ENCODE measurements around the gene NFKBIA.

NFKBIA gene

GRCh38 chr14:35387713-35388579 is 16.6 kb downstream of the NFKBIA start:
- Histone ChIP-seq H3K36me3 (ENCODE audit: insufficient read depth, low read length) (no peaks in the 10 kb centered on the region), H3K9ac (ENCODE audit: low read depth, low read length) (no peak overlapping the region), H3K4me1 (ENCODE audit: insufficient read depth, low read length) (no peaks in the 10 kb centered on the region), H3K27me3 (ENCODE audit: insufficient read depth, low read length, poor library complexity) (no peaks in the 10 kb centered on the region), H3K79me2 (ENCODE audit: insufficient read depth, low read length) (no peaks in the 10 kb centered on the region), H4K20me1 (ENCODE audit: insufficient read depth, low read length) (no peaks in the 10 kb centered on the region), H3K4me2 (ENCODE audit: insufficient read depth, low read length) (no peak overlapping the region), H3K27ac (ENCODE audit: low read length) (no peak overlapping the region), H3K9me3 (ENCODE audit: insufficient read depth, low read length, severe bottlenecking) (no peaks in the 10 kb centered on the region), H2AFZ (ENCODE audit: low read depth, low read length) (no peak overlapping the region), H3K4me3 (ENCODE audit: low read depth in 1 of 2, low read length in 2 of 2) (no peak overlapping the region)
- no peak for ATAC-seq (ENCODE audit: insufficient read depth, low read depth)
- no peak for DNase-seq
- TF ChIP-seq EZH2 (IDR thresholded peaks at IDR 0.05; ENCODE audit: borderline replicate concordance, low read depth, low read length, severe bottlenecking) (no peak), CTCF (IDR thresholded peaks at IDR 0.05; ENCODE audit: borderline replicate concordance, extremely low read depth, low read length, poor library complexity, severe bottlenecking) (no peak)

- no peak overlapping the region for H3K9ac ChIP-seq (ENCODE audit: low read depth, low read length)
- ATAC-seq (ENCODE audit: insufficient read depth, low read depth) = no peak
Observed at GRCh38 chr14:35387219-35387618, 17.3 kb downstream of the NFKBIA start.

GRCh38 chr14:35386673-35387125 is 17.9 kb downstream of the NFKBIA start:
- ATAC-seq (ENCODE audit: insufficient read depth, low read depth) (no peak), DNase-seq (no peak)
- H3K9ac ChIP-seq (ENCODE audit: low read depth, low read length) = no peak overlapping the region
- H2AFZ ChIP-seq (ENCODE audit: low read depth, low read length) = no peak overlapping the region
- H3K27me3 ChIP-seq (ENCODE audit: insufficient read depth, low read length, poor library complexity) = no peaks in the 10 kb centered on the region
- TF ChIP-seq CTCF (IDR thresholded peaks at IDR 0.05; ENCODE audit: borderline replicate concordance, extremely low read depth, low read length, poor library complexity, severe bottlenecking) (no peak), EZH2 (IDR thresholded peaks at IDR 0.05; ENCODE audit: borderline replicate concordance, low read depth, low read length, severe bottlenecking) (no peak)
- H3K27ac ChIP-seq (ENCODE audit: low read length) = no peak overlapping the region
- no peaks in the 10 kb centered on the region for H3K36me3 ChIP-seq (ENCODE audit: insufficient read depth, low read length)
- no peak overlapping the region for H3K4me2 ChIP-seq (ENCODE audit: insufficient read depth, low read length)
- H3K79me2 ChIP-seq (ENCODE audit: insufficient read depth, low read length) = no peaks in the 10 kb centered on the region
- no peaks in the 10 kb centered on the region for H3K4me1 ChIP-seq (ENCODE audit: insufficient read depth, low read length)
- no peaks in the 10 kb centered on the region for H4K20me1 ChIP-seq (ENCODE audit: insufficient read depth, low read length)
- no peaks in the 10 kb centered on the region for H3K9me3 ChIP-seq (ENCODE audit: insufficient read depth, low read length, severe bottlenecking)
- H3K4me3 ChIP-seq (ENCODE audit: low read depth in 1 of 2, low read length in 2 of 2) = no peak overlapping the region

More at GRCh38 chr14:35387219-35387618, 17.3 kb downstream of the NFKBIA start:
- no peak overlapping the region for H3K4me3 ChIP-seq (ENCODE audit: low read depth in 1 of 2, low read length in 2 of 2)
- H3K27ac ChIP-seq (ENCODE audit: low read length) = no peak overlapping the region
- H4K20me1 ChIP-seq (ENCODE audit: insufficient read depth, low read length) = no peaks in the 10 kb centered on the region
- no peak overlapping the region for H3K4me2 ChIP-seq (ENCODE audit: insufficient read depth, low read length)
- TF ChIP-seq EZH2 (IDR thresholded peaks at IDR 0.05; ENCODE audit: borderline replicate concordance, low read depth, low read length, severe bottlenecking) (no peak), CTCF (IDR thresholded peaks at IDR 0.05; ENCODE audit: borderline replicate concordance, extremely low read depth, low read length, poor library complexity, severe bottlenecking) (no peak)
- no peak overlapping the region for H2AFZ ChIP-seq (ENCODE audit: low read depth, low read length)
- no peaks in the 10 kb centered on the region for H3K36me3 ChIP-seq (ENCODE audit: insufficient read depth, low read length)
- no peaks in the 10 kb centered on the region for H3K27me3 ChIP-seq (ENCODE audit: insufficient read depth, low read length, poor library complexity)
- H3K4me1 ChIP-seq (ENCODE audit: insufficient read depth, low read length) = no peaks in the 10 kb centered on the region
- DNase-seq = no peak
- no peaks in the 10 kb centered on the region for H3K9me3 ChIP-seq (ENCODE audit: insufficient read depth, low read length, severe bottlenecking)
- H3K79me2 ChIP-seq (ENCODE audit: insufficient read depth, low read length) = no peaks in the 10 kb centered on the region

All from DND-41 (cell line).